SH-SY5Y (cell line): ENCODE measurements around the gene WDR20.

ENCODE experiments used
- GATA2 ChIP-seq: IDR thresholded peaks from 2 replicates; pipeline ENCODE4 v1.6.1; 2011; ENCODE audit warnings: mild to moderate bottlenecking, low read depth, low read length
- GATA3 ChIP-seq: IDR thresholded peaks from 2 replicates; pipeline ENCODE4 v1.6.1; 2011; ENCODE audit warnings: low read depth, mild to moderate bottlenecking, low read length, moderate library complexity

GRCh38 chr14:102188187-102188586 is 48.5 kb downstream of the WDR20 start:
- no peak for TF ChIP-seq GATA3
- TF ChIP-seq GATA2: no peak
